GM21528 (cell line): ENCODE data around the gene ZNF175.
"Not testable (repeated sequence)": the region's sequence is repeated elsewhere in the genome, so short reads cannot be mapped to it uniquely, and the experiment has no call there.

Source experiments
- ATAC-seq: cut with Tn5 transposase; IDR thresholded peaks from one replicate; pipeline ENCODE4 v1.9.1; 2021; ENCODE audit warnings: mild to moderate bottlenecking, moderate library complexity; ENCODE audit not compliant: unreplicated experiment, low FRiP score

ZNF175 gene

GRCh38 chr19:51621178-51621577, 50.1 kb downstream of the ZNF175 start:
- ATAC-seq = peak; percentile 63

- ATAC-seq = no peak
Measured at GRCh38 chr19:51626675-51627074, 55.6 kb downstream of the ZNF175 start.

- no peak for ATAC-seq
Measured at GRCh38 chr19:51627491-51628138, 56.5 kb downstream of the ZNF175 start.

DNA sequence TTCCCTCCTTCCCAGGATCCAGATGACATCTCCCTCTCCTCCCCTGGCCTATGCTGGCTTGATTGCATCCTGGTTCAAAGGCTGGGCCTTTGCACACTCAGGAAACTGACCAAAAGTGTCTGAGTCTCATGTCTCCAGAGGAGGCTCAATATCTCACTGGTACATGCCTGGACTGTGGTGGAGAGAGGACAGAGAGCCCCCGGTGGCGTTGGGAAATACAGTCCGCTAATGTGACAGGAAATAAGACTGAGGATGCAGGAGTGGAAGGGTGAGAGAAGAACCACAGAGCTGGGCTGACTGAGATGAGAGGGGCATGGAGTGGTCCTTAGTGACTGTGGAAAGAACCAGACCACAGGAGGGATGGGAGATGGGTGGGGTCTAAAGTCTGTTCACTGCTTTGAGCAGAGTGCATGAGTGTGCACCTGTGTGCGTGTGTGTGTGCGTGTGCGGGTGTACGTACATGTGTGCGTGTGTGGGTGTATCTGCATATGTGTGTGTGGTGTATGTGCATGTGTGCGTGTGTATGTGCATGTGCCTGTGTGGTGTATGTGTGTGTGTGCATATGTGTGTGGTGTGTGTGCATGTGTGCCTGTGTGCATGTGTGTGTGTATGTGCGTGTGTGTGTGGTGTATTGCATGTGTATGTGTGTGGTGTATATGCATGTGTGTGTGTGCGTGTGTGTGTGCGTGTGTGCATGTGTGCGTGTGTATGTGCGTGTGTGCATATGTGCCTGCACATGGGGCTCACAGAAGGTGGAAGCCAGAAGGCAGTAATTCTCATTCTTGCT, 57.3 kb downstream of the ZNF175 start:
- ATAC-seq = no peak

DNA sequence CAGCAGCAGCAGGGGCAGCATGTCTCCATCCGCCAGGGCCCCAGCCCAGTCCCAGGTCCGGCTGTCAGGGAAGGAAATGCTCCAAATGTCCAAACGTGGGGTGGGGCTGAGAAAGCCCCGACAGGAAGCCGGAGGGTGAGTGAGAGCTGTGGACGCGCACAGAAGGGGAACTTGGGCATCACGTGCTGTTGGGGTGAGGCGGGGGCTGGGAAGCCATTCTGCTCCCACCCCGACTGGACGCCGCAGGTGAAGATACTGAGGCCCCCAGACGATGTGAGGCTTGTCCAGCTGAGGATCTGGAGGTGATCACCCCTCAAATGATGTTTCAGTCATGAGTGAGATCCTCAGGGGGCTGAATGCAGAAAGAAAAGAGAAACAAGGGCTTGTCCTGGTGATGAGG, 59.2 kb downstream of the ZNF175 start, which contains the start of gene SIGLEC5:
TSS of gene SIGLEC5 (minus strand) at position 87 of the 400 bp plus-strand sequence. CDS start at position 21, 66 bp downstream.
- ATAC-seq = not testable (repeated sequence)

DNA sequence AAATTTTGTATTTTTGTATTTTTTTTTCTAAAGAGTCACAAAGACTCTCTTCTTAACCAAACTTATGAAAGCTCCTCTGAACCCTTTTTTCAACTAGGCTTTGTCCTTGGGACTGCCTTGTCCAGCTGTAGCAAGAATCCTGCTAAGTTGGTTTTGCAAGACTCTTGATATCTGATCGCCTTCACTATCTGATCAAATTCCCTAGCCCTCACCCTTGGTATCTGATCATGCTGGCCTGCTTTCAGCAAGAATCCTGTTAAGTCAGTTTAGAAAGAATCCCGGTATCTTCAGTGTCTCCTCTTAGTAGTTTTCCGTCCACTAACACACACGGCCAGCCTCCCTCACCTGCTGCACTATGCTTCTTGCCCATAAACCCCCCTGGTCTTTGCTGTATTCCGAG, 61.0 kb downstream of the ZNF175 start:
- ATAC-seq = no peak

DNA sequence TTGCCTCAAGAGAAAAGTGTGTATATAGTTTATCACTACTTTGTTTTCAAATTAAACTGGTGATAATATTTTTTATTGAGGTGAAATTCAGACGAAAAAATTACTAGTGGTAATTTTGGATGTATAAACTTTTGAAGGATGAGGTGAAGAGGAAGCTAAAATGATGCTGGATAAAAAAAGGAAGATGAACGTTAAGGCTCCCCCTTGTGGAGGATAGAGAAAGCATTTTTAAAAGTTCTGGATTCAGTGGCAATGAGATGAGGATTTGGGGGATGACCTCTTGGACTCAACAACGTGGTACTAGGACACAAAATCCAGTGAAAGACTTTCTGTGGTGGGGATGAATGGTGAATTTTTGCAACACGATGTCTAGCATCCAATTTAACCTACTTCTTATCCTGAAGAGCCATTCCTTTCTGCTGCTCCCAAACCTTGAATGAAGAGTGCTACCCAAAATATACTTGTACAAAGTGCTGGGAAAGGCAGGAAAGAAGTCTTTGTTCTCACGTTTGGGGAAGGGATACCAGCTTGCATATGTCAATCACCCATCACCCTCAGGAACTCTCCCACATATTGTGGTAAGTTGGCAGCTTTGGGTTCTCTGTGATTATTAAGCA, 66.4 kb downstream of the ZNF175 start:
- ATAC-seq = no peak

DNA sequence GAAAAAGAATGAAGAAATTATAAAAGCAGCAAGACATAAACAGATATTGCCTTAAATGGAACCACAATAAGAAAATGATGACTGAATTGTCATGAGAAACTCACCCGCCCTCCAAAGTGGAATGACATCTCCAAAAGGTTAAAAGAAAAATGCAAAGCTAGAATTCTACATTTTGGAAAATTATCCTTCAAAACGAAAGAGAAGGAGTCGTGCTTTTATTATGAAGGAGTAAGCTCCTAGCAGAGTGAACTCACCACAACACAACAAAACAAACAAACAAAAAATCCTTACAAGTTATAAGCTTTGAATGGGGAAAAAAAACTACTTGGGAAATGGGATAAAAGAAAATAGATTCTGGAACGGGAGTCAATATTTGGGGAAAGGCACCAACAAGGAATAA, 68.8 kb downstream of the ZNF175 start:
- no peak for ATAC-seq

DNA sequence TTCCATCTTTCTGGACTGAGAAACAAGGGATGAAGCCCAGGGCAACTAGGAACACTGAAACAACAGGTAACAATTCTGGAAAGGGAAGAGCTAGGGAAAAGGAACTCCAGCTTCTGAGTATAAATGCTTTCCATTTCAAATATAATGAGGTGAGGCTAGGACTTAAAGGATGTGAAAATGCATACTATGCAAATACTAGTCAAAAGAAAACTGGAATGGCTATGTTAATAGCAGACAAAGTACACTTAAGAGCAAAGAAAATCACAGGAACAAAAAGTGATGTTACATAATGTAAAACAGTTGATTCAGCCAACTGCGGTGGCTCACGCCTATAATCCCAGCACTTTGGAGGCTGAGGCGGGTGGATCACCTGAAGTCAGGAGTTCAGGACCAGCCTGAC, 69.3 kb downstream of the ZNF175 start:
- no peak for ATAC-seq

DNA sequence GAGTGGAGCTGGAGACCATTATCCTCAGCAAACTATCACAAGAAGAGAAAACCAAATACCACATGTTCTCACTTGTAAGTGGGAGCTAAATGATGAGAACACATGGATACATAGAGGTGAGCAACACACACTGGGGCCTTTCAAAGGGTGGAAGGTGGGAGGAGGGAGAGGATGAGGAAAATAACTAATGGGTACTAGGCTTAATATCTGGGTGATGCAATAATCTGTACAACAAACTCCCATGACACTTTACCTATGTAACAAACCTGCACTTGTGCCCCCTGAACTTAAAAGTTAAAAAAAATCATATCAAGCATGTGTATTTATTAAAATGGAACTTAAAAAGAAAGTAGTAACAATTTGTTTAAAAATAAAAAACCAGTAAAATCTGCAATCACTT, 70.6 kb downstream of the ZNF175 start:
- ATAC-seq = no peak
